ENCODE measurements around the gene MGAM2.

- TF ChIP-seq REST (IDR thresholded peaks at IDR 0.05), result no peak
- TF ChIP-seq CTCF (IDR thresholded peaks at IDR 0.05; ENCODE audit: low read depth, low read length, missing input control), result no peak
- no peak for TF ChIP-seq GABPA (IDR thresholded peaks at IDR 0.05 in 1 of 2, conservative IDR thresholded peaks at IDR 0.05 in 1 of 2)
- TF ChIP-seq EGR1 (IDR thresholded peaks at IDR 0.05; ENCODE audit: low read depth in 2 of 2), result no peak
- TF ChIP-seq JUND (IDR thresholded peaks at IDR 0.05), result no peak
Measured at GRCh38 chr7:142066536-142066935, 45.0 kb upstream of the MGAM2 start.

All from liver (tissue), 3 donors.